PC-3 (cell line): Measurements from ENCODE around the gene TAF3. TPM values are rescaled to one million over a fixed set of nuclear protein-coding genes. Genes with fewer than 3 reads are reported as not detected.

Source experiments
- ATAC-seq: fragments of 200-7000 bp; cut with Tn5 transposase; 2 replicates; pipeline ENCODE4 v1.9.1; 2020; ENCODE audit warnings: mild to moderate bottlenecking, moderate library complexity
- BruUV-seq: library from RNA; stranded (reverse); fragments of 400-500 nt; replicated peaks from 2 replicates; lab custom pipeline; 2021; lab: Mats Ljungman, UMichigan
- CTCF ChIA-PET: fragments of 300-600 bp; sonication (Branson Sonifier 250); formaldehyde crosslinking; loops from one replicate; lab custom pipeline; 2022; ENCODE audit warnings: antibody characterized with exemption; lab: Charles Lee
- POLR2A ChIA-PET: fragments of 300-600 bp; sonication (Branson Sonifier 250); formaldehyde crosslinking; loops from one replicate; lab custom pipeline; 2022; ENCODE audit warnings: antibody characterized with exemption; ENCODE audit not compliant: unreplicated experiment; lab: Charles Lee
- DNase-seq: peaks from one replicate; pipeline ENCODE4 v3.0.0-alpha.2; 2015
- H2AFZ ChIP-seq: fragments of 300-600 bp; sonication (generic); 2 replicates; pipeline ENCODE4 v1.6.0; 2016; ENCODE audit warnings: antibody characterized with exemption, low read length
- H3F3A ChIP-seq: fragments of 300-600 bp; sonication (generic); one replicate; pipeline ENCODE4 v1.6.0; 2017; ENCODE audit warnings: antibody characterized with exemption, low read length, control low read depth, mild to moderate bottlenecking; ENCODE audit not compliant: unreplicated experiment
- H3K27ac ChIP-seq: fragments of 300-600 bp; sonication (generic); 2 replicates; pipeline ENCODE4 v1.5.1; 2016; ENCODE audit warnings: mild to moderate bottlenecking, low read length
- H3K27me3 ChIP-seq: fragments of 300-600 bp; sonication (generic); 2 replicates; pipeline ENCODE4 v1.6.1; 2016; ENCODE audit warnings: low read length, mixed read lengths
- H3K36me3 ChIP-seq: fragments of 300-600 bp; sonication (generic); 2 replicates; pipeline ENCODE4 v1.6.1; 2016; ENCODE audit warnings: low read depth, mixed run types, low read length, mixed read lengths
- H3K4me1 ChIP-seq: fragments of 300-600 bp; sonication (generic); 2 replicates; pipeline ENCODE4 v1.5.1; 2016; ENCODE audit warnings: low read length; ENCODE audit not compliant: insufficient read depth
- H3K4me2 ChIP-seq: fragments of 300-600 bp; sonication (generic); 2 replicates; pipeline ENCODE4 v1.6.0; 2016; ENCODE audit warnings: low read length
- H3K4me3 ChIP-seq: fragments of 300-600 bp; sonication (generic); 2 replicates; pipeline ENCODE4 v1.5.1; 2016; ENCODE audit warnings: mild to moderate bottlenecking, low read length, mixed read lengths
- H3K79me2 ChIP-seq: fragments of 300-600 bp; sonication (generic); 2 replicates; pipeline ENCODE4 v1.6.1; 2017; ENCODE audit warnings: low read length, mixed read lengths
- H3K9ac ChIP-seq: fragments of 300-600 bp; sonication (generic); 2 replicates; pipeline ENCODE4 v1.6.0; 2016; ENCODE audit warnings: mild to moderate bottlenecking, low read length
- H3K9me2 ChIP-seq: fragments of 300-600 bp; sonication (generic); replicated peaks from 2 replicates; pipeline ENCODE4 v1.6.1; 2016; ENCODE audit warnings: mixed run types, low read length, mixed read lengths
- H3K9me3 ChIP-seq: fragments of 300-600 bp; sonication (generic); 2 replicates; pipeline ENCODE4 v1.6.1; 2016; ENCODE audit warnings: low read length, mixed read lengths
- H4K20me1 ChIP-seq: fragments of 300-600 bp; sonication (generic); 2 replicates; pipeline ENCODE4 v1.6.1; 2016; ENCODE audit warnings: low read length, mixed read lengths
- CTCF ChIP-seq: fragments of 300-600 bp; sonication (generic); conservative IDR thresholded peaks from 2 replicates; pipeline ENCODE4 v1.5.1; 2017; ENCODE audit warnings: antibody characterized with exemption, low read depth, mild to moderate bottlenecking, low read length
- EZH2 ChIP-seq: fragments of 300-600 bp; sonication (generic); IDR thresholded peaks from one replicate; pipeline ENCODE4 v1.6.1; 2017; ENCODE audit warnings: antibody characterized with exemption, mild to moderate bottlenecking, low read length; ENCODE audit not compliant: unreplicated experiment
- EZH2phosphoT487 ChIP-seq: fragments of 300-600 bp; sonication (generic); IDR thresholded peaks from 2 replicates; pipeline ENCODE4 v1.6.1; 2018; ENCODE audit warnings: mild to moderate bottlenecking, antibody characterized with exemption, low read length, borderline replicate concordance
- intact Hi-C: fragments of 100-400 bp; cut with micrococcal nuclease; formaldehyde crosslinking; loops from 2 replicates; pipeline ENCODE4 v1.9.0; 2023
- total RNA-seq: library from RNA; depleted of rRNA; stranded (reverse); fragments of >200 nt; gene quantifications from 2 replicates; pipeline ENCODE4 v1.2.3, GENCODE V29; 2014

TAF3 gene
- total RNA-seq, 1 experiment from 2014 or later, result 2.0 TPM

- no peak overlapping the region for H3K4me3 ChIP-seq
- no peaks in the 10 kb centered on the region for H3F3A ChIP-seq
- H3K9me2 ChIP-seq, result no peaks in the 10 kb centered on the region
- H3K9me3 ChIP-seq, result no peaks in the 10 kb centered on the region
- ATAC-seq, result no peak
- no peak overlapping the region for H3K9ac ChIP-seq
- H3K36me3 ChIP-seq, result no peaks in the 10 kb centered on the region; the same call in 1 of the 2 replicates
- ChIA-PET POLR2A (no interaction called here), CTCF (no interaction called here)
- DNase-seq, result no peak
- no peaks in the 10 kb centered on the region for H4K20me1 ChIP-seq
- no TSS peak for BruUV-seq
- H3K27ac ChIP-seq, result no peak overlapping the region
- TF ChIP-seq EZH2, result no peak
- TF ChIP-seq EZH2phosphoT487, result no peak
- no peak for TF ChIP-seq CTCF
- peaks cover 16% of the 10 kb centered on the region for H3K79me2 ChIP-seq
- no peaks in the 10 kb centered on the region for H3K27me3 ChIP-seq
- no peak overlapping the region for H2AFZ ChIP-seq
- intact Hi-C loops, result no loop called here
- no peak overlapping the region for H3K4me2 ChIP-seq
- H3K4me1 ChIP-seq, result peaks cover 13% of the 10 kb centered on the region
Measured at GRCh38 chr10:8061274-8062211, 243.2 kb downstream of the TAF3 start.

- no TSS peak for BruUV-seq
- Histone ChIP-seq H3K27ac (no peak overlapping the region), H3K79me2 (0 out of 2 replicates have a peak, but pooled peaks cover 4% of the 10 kb centered on the region), H2AFZ (no peak overlapping the region), H3K27me3 (no peaks in the 10 kb centered on the region), H3K9me3 (no peaks in the 10 kb centered on the region), H3K9me2 (no peaks in the 10 kb centered on the region), H3K9ac (no peak overlapping the region), H3K4me2 (no peak overlapping the region), H4K20me1 (no peaks in the 10 kb centered on the region), H3F3A (no peaks in the 10 kb centered on the region), H3K4me3 (no peak overlapping the region), H3K4me1 (peaks cover 13% of the 10 kb centered on the region), H3K36me3 (no peaks in the 10 kb centered on the region; the same call in 1 of the 2 replicates)
- ATAC-seq, result no peak
- CTCF ChIA-PET, result no interaction called here
- TF ChIP-seq EZH2phosphoT487 (no peak), EZH2 (no peak), CTCF (no peak)
- POLR2A ChIA-PET, result no interaction called here
- intact Hi-C loops, result no loop called here
- no peak for DNase-seq
Measured at GRCh38 chr10:8063128-8063908, 245.0 kb downstream of the TAF3 start.
